GM12878 (cell line): ENCODE results near the gene PYGO2. TPM values are rescaled to one million over a fixed set of nuclear protein-coding genes. Genes with fewer than 3 reads are reported as not detected.

Experiments
- ATAC-seq: fragments of 200-7000 bp; cut with Tn5 transposase; 3 replicates; pipeline ENCODE4 v1.9.1; 2020; ENCODE audit warnings: mild to moderate bottlenecking, moderate library complexity
- BruUV-seq: library from RNA; stranded (reverse); fragments of 400-500 nt; replicated peaks from 2 replicates; lab custom pipeline; 2021; lab: Mats Ljungman, UMichigan
- CTCF ChIA-PET: fragments of 300-600 bp; sonication (Branson Sonifier 250); formaldehyde crosslinking; extraction: SDS; loops from one replicate; lab custom pipeline; 2021; ENCODE audit warnings: inconsistent platforms; lab: Yijun Ruan, JAX
- POLR2A ChIA-PET: fragments of 350-600 bp; formaldehyde crosslinking; extraction: SDS; loops from one replicate; lab custom pipeline; 2021; ENCODE audit warnings: inconsistent platforms; lab: Charles Lee
- RAD21 ChIA-PET: fragments of 300-600 bp; sonication (Branson Sonifier 250); formaldehyde crosslinking; loops from one replicate; lab custom pipeline; 2023; ENCODE audit warnings: antibody characterized with exemption; ENCODE audit not compliant: unreplicated experiment; lab: Charles Lee
- SMC1A ChIA-PET: fragments of 300-600 bp; sonication (Branson Sonifier 250); formaldehyde crosslinking; loops from one replicate; lab custom pipeline; 2023; ENCODE audit not compliant: unreplicated experiment, uncharacterized antibody; lab: Charles Lee
- DNase-seq: peaks from one replicate; pipeline ENCODE4 v3.0.0-alpha.2; 2011; ENCODE audit warnings: low read depth, low spot score
- FAIRE-seq: peaks from 3 replicates; lab custom pipeline; 2011; peaks lifted over from hg19 to GRCh38; lab: Jason Lieb, UNC
- H2AFZ ChIP-seq: 2 replicates; pipeline ENCODE4 v1.6.0; 2011; ENCODE audit warnings: low read depth, low read length, control low read depth; ENCODE audit not compliant: control insufficient read depth
- H3K27ac ChIP-seq: 2 replicates; pipeline ENCODE4 v1.5.1; 2011; ENCODE audit warnings: control low read depth; ENCODE audit not compliant: control insufficient read depth, insufficient read depth
- H3K27me3 ChIP-seq, 2 experiments: replicated peaks in 1 of 2; 2 replicates each; pipeline versions ENCODE4 v1.6.0 to v1.6.1; 2011; ENCODE audit warnings: low read length in 1 of 2; ENCODE audit not compliant: control insufficient read depth in 2 of 2, insufficient read depth in 2 of 2
- H3K36me3 ChIP-seq, 2 experiments: 2 replicates each; pipeline ENCODE4 v1.5.1; 2011; ENCODE audit warnings: low read length in 1 of 2; ENCODE audit not compliant: control insufficient read depth in 2 of 2, insufficient read depth in 2 of 2
- H3K4me1 ChIP-seq: 2 replicates; pipeline ENCODE4 v1.6.1; 2011; ENCODE audit warnings: mild to moderate bottlenecking, low read length, moderate library complexity, mixed read lengths; ENCODE audit not compliant: control insufficient read depth, insufficient read depth
- H3K4me2 ChIP-seq: 2 replicates; pipeline ENCODE4 v1.6.0; 2011; ENCODE audit warnings: control low read depth; ENCODE audit not compliant: control insufficient read depth, insufficient read depth
- H3K4me3 ChIP-seq: fragments of 200-600 bp; sonication (generic); 2 replicates; pipeline ENCODE4 v1.5.1; 2016
- H3K79me2 ChIP-seq: 2 replicates; pipeline ENCODE4 v1.6.0; 2011; ENCODE audit warnings: low read length; ENCODE audit not compliant: control insufficient read depth, insufficient read depth
- H3K9ac ChIP-seq: 2 replicates; pipeline ENCODE4 v1.8.0; 2011; ENCODE audit warnings: low read length, control low read depth, mixed read lengths; ENCODE audit not compliant: control insufficient read depth, insufficient read depth
- H3K9me3 ChIP-seq: replicated peaks from 3 replicates; pipeline ENCODE4 v1.5.1; 2011; ENCODE audit warnings: mild to moderate bottlenecking, low read length; ENCODE audit not compliant: control insufficient read depth, insufficient read depth
- H4K20me1 ChIP-seq: 2 replicates; pipeline ENCODE4 v1.6.0; 2011; ENCODE audit not compliant: control insufficient read depth, insufficient read depth
- CHD1 ChIP-seq: IDR thresholded peaks from 2 replicates; pipeline ENCODE4 v1.6.1; 2012; ENCODE audit warnings: low read depth, low read length, improper control_type of control experiment
- ETV6 ChIP-seq, 2 experiments: fragments of 450-650 bp in 1 of 2; IDR thresholded peaks in 1 of 2; conservative IDR thresholded peaks in 1 of 2; 2 replicates each; pipeline ENCODE4 v1.6.1; 2014; ENCODE audit warnings: antibody characterized with exemption in 1 of 2, borderline replicate concordance in 1 of 2, low read depth in 1 of 2, mild to moderate bottlenecking in 1 of 2, moderate library complexity in 1 of 2
- HCFC1 ChIP-seq: fragments of 150-350 bp; IDR thresholded peaks from 2 replicates; pipeline ENCODE4 v1.6.1; 2014; ENCODE audit warnings: low read length
- KAT2A ChIP-seq: conservative IDR thresholded peaks from 2 replicates; pipeline ENCODE4 v1.6.1; 2011; ENCODE audit warnings: low read depth, low read length; ENCODE audit not compliant: control insufficient read depth
- NFIC ChIP-seq: IDR thresholded peaks from 2 replicates; pipeline ENCODE4 v1.6.1; 2012; ENCODE audit warnings: low read depth, mild to moderate bottlenecking, inconsistent platforms, low read length, moderate library complexity
- NFYB ChIP-seq: IDR thresholded peaks from 2 replicates; pipeline ENCODE4 v1.6.1; 2011; ENCODE audit warnings: low read depth, mild to moderate bottlenecking, low read length, improper control_type of control experiment, moderate library complexity; ENCODE audit not compliant: insufficient read depth
- NR2F1 ChIP-seq: fragments of 450-650 bp; conservative IDR thresholded peaks from 2 replicates; pipeline ENCODE4 v1.6.1; 2017; ENCODE audit warnings: mild to moderate bottlenecking
- PAX5 ChIP-seq: IDR thresholded peaks from 2 replicates; pipeline ENCODE4 v1.6.1; 2011; ENCODE audit warnings: low read depth, low read length, borderline replicate concordance
- POLR2AphosphoS5 ChIP-seq: IDR thresholded peaks from 2 replicates; pipeline ENCODE4 v1.6.1; 2011; ENCODE audit warnings: mild to moderate bottlenecking, low read length, inconsistent platforms
- RAD51 ChIP-seq: fragments of 450-650 bp; IDR thresholded peaks from 2 replicates; pipeline ENCODE4 v1.6.1; 2016; ENCODE audit warnings: moderate library complexity, mild to moderate bottlenecking, inconsistent platforms
- SKIL ChIP-seq: fragments of 450-650 bp; IDR thresholded peaks from 2 replicates; pipeline ENCODE4 v1.6.1; 2017; ENCODE audit warnings: mild to moderate bottlenecking, low read depth, inconsistent platforms; ENCODE audit not compliant: poor library complexity, severe bottlenecking
- SMC3 ChIP-seq: IDR thresholded peaks from 2 replicates; pipeline ENCODE4 v1.6.1; 2011; ENCODE audit warnings: low read length, improper control_type of control experiment, borderline replicate concordance
- SP1 ChIP-seq: IDR thresholded peaks from one replicate; pipeline ENCODE4 v1.6.1; 2011; ENCODE audit warnings: low read depth, low read length
- SUPT20H ChIP-seq: IDR thresholded peaks from 2 replicates; pipeline ENCODE4 v1.6.1; 2011; ENCODE audit warnings: low read depth, mild to moderate bottlenecking, low read length, moderate library complexity, borderline replicate concordance; ENCODE audit not compliant: control insufficient read depth
- TCF12 ChIP-seq: IDR thresholded peaks from 2 replicates; pipeline ENCODE4 v1.6.1; 2011; ENCODE audit warnings: low read depth, mild to moderate bottlenecking, low read length
- YBX1 ChIP-seq: fragments of 450-650 bp; IDR thresholded peaks from 2 replicates; pipeline ENCODE4 v1.6.1; 2016; ENCODE audit warnings: antibody characterized with exemption
- WGBS: methylation state at CpG from one replicate; pipeline ENCODE4 v1.1.6; 2016; ENCODE audit warnings: low lambda C conversion rate; ENCODE audit not compliant: insufficient replicate concordance, insufficient coverage; ENCODE audit errors: missing lambda C conversion rate; 5-methylcytosine and 5-hydroxymethylcytosine counted together
- in situ Hi-C: fragments of 300-500 bp; cut with MboI; formaldehyde crosslinking; loops from 9 replicates; pipeline ENCODE4 v1.14.3; 2018; ENCODE audit warnings: mixed read lengths
- intact Hi-C: fragments of 100-400 bp; cut with micrococcal nuclease; formaldehyde crosslinking; loops from one replicate; pipeline ENCODE4 v1.14.2; 2022; ENCODE audit not compliant: unreplicated experiment
- polyA plus RNA-seq, 11 experiments: library from polyadenylated mRNA; depleted of rRNA in 4 of 11; unstranded in 6 of 11; stranded (reverse) in 5 of 11; fragments of >200 nt; fragmentation: Nextera tagmentation in 4 of 11; fragmentation: Illumina TruSeq in 1 of 11; extraction: Ambion mirVana in 4 of 11; extraction: Trizol in 1 of 11; gene quantifications; 1 replicate in 1 of 11; 2 replicates in 10 of 11; pipeline versions ENCODE4 v1.2.1 to v1.2.3, GENCODE V29; 2011 to 2016; ENCODE audit warnings: inconsistent platforms in 2 of 11, missing spikeins in 2 of 11, low read depth in 1 of 11
- total RNA-seq, 4 experiments: library from RNA; depleted of rRNA in 3 of 4; stranded (reverse); fragments of >200 nt in 3 of 4; fragmentation: Illumina TruSeq in 1 of 4; extraction: Trizol in 1 of 4; gene quantifications; 2 replicates each; pipeline versions ENCODE4 v1.2.1 to v1.2.3, GENCODE V29; 2013 to 2021
- TF ChIP-seq, protein P1 (sequence below): IDR thresholded peaks from 2 replicates; pipeline ENCODE4 v1.6.1; 2012; ENCODE audit warnings: low read depth, low read length, improper control_type of control experiment

The PYGO2 gene
- total and polyA plus RNA-seq, 10 of the 15 experiments (the other 5 are each of a cell fraction or from before 2014, with no cell fraction given): 8.1 to 33.8 (median 23.5) TPM

- TF ChIP-seq NFYB (peak; percentile 97), RAD51 (peak; percentile 97), HCFC1 (peak; percentile 62), SUPT20H (no peak), CHD1 (no peak), SMC3 (no peak), PAX5 (no peak), POLR2AphosphoS5 (peak; percentile 85)
- TF ChIP-seq, all 136 proteins: peak for 59
Observed at GRCh38 chr1:154982897-154983648, 21.5 kb upstream of the PYGO2 start, which contains the start of gene FLAD1 (continued).

DNA sequence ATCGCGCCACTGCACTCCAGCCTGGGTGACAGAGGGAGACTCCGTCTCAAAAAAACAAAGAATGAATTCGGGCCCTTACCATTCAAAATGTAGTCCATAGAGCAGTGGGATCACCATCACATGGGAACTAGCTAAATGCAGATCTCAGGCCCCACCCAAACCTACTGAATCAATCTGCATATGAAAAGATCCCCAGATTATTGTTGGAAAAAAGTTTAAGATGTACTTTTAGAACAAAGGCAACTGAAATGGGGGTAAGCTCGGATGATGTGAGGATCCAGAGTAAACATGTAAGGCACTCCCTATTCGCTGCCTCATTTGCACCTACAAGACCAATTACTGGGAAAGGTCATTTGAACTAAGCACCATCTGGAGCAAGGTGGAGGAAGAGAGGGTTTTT lies 20.8 kb upstream of the PYGO2 start:
- ChIA-PET POLR2A (interaction anchor here (1.3 to 3.0 kb wide), 8 partner anchors 8 to 42 kb away, joined by 4 to 17 read pairs (median 10); partner anchors contain the start of genes CKS1B, LENEP, PBXIP1 and SHC1), RAD21 (interaction anchor here (1.4 to 3.0 kb wide), 4 partner anchors 9 to 17 kb away, joined by 4 to 24 read pairs (median 8); partner anchors contain the start of genes LENEP and SHC1), SMC1A (interaction anchor here (1.1 to 6.5 kb wide), 6 partner anchors 8 to 35 kb away, joined by 4 to 69 read pairs (median 8); partner anchors contain the start of genes CKS1B, LENEP, PBXIP1 and PYGO2), CTCF (interaction anchor here (0.6 to 20.6 kb wide), 7 partner anchors 8 to 358 kb away, joined by 3 to 226 read pairs (median 10); partner anchors contain the start of genes CKS1B, LENEP, PBXIP1 and ZBTB7B)
- H4K20me1 ChIP-seq: no peaks in the 10 kb centered on the region
- H3K4me1 ChIP-seq: peaks cover 6% of the 10 kb centered on the region
- H3K9ac ChIP-seq: peak overlapping the region; percentile 53
- H3K4me3 ChIP-seq: peak overlapping the region; percentile 72
- peaks cover 34% of the 10 kb centered on the region for H3K79me2 ChIP-seq
- no peaks in the 10 kb centered on the region for H3K9me3 ChIP-seq
- FAIRE-seq (no peak), ATAC-seq (no peak), DNase-seq (no peak)
- H2AFZ ChIP-seq: peak overlapping the region; percentile 91
- H3K27me3 ChIP-seq: no peaks in the 10 kb centered on the region
- intact Hi-C loops (loop anchor here (2.0 kb wide), 1 partner anchor 16 kb away; no protein-coding TSS in a partner anchor), in situ Hi-C loops (no loop called here)
- TSS peak; percentile 100 for BruUV-seq
- H3K27ac ChIP-seq: peak overlapping the region; percentile 79
- H3K36me3 ChIP-seq: peaks cover 0 to 16% of the 10 kb centered on the region in 2 experiments; a peak in 3 of 4 replicates
- no peak for TF ChIP-seq ETV6 (conservative IDR thresholded peaks at IDR 0.05 in 1 of 2, IDR thresholded peaks at IDR 0.05 in 1 of 2; ENCODE audit: borderline replicate concordance in 1 of 2, low read depth in 1 of 2)
- TF ChIP-seq, protein P1, sequence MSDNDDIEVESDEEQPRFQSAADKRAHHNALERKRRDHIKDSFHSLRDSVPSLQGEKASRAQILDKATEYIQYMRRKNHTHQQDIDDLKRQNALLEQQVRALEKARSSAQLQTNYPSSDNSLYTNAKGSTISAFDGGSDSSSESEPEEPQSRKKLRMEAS: no peak
- TF ChIP-seq SKIL: no peak
- no peak for TF ChIP-seq KAT2A
- no peak for TF ChIP-seq NFIC
- TF ChIP-seq TCF12: no peak
- no peak for TF ChIP-seq NR2F1
- no peak for TF ChIP-seq YBX1
- TF ChIP-seq SP1: no peak
- 71% methylated on average over 6 of the region's 6 CpGs for WGBS
- H3K4me2 ChIP-seq: peak overlapping the region; percentile 90
